HG02588 (cell line): ENCODE data around the gene KAZN.

Source experiments
- ATAC-seq: cut with Tn5 transposase; IDR thresholded peaks from one replicate; pipeline ENCODE4 v1.9.1; 2021; ENCODE audit warnings: mild to moderate bottlenecking, moderate library complexity; ENCODE audit not compliant: unreplicated experiment

The KAZN gene

GRCh38 chr1:14784790-14785773, 186.6 kb downstream of the KAZN start:
- no peak for ATAC-seq

- ATAC-seq, result no peak
Measured at GRCh38 chr1:14786109-14786675, 187.7 kb downstream of the KAZN start.

DNA sequence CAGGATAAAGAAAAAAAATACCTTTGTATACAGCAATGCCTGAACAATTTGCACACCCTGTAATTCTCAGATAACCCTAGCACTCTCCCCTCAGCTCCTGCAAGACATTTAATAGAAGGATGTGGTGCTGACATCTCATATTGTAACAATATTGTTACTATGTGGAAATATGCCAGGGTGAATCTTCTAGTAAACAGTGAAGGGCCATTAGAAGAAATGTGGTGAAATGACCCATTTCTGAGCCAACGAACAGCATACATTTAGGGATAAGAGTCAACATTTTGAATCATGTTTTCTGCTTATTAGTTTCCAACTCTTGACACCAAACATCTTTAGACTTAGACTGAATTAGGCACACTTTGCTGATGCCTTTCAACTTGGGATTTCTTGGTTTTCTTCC, 188.2 kb downstream of the KAZN start:
- ATAC-seq, result no peak

GRCh38 chr1:14787604-14788003, 189.1 kb downstream of the KAZN start:
- ATAC-seq, result no peak

- ATAC-seq, result no peak
Measured at GRCh38 chr1:14788080-14788479, 189.6 kb downstream of the KAZN start.

DNA sequence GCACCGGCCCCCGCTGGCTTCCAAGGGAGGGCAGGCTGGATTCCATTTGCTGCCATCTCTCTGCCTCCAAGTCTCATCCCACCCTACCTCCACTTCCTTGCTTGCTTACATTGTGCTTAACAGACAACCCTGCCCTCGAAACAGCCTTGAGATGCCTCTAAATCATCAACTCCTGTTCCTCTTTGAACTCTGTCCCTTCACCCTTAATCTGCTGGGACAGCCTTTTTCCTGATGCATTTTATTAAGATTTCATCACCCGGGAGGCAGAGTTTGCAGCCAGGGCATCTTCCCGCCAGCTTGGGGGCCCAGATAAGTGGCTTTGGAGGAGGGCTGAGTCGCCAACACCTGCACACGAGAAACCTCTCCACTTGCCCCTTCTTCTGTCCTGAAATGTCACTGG, 192.5 kb downstream of the KAZN start:
- no peak for ATAC-seq

- no peak for ATAC-seq
Measured at GRCh38 chr1:14791654-14792053, 193.2 kb downstream of the KAZN start.

GRCh38 chr1:14794136-14794768, 195.8 kb downstream of the KAZN start:
- ATAC-seq, result no peak

GRCh38 chr1:14794906-14795305, 196.4 kb downstream of the KAZN start:
- ATAC-seq, result no peak

DNA sequence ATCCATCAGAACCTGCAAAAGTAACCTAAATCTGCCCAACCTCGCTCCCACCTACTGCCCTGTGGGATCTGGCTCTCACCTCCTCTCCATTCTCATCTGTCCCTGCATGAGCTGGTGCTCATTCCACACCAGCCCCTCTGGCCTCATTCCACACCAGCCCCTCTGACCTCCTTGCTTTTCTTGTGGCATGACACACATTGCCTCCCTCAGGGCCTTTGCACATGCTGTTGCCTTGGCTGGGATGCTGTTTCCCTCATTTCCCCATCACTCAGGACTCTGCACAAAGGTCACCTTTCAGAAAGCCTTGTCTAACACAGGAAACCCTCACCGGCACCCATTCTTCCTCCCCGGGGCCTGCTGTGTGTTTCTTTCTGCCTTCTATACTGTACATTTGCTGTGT, 197.1 kb downstream of the KAZN start:
- ATAC-seq, result no peak

DNA sequence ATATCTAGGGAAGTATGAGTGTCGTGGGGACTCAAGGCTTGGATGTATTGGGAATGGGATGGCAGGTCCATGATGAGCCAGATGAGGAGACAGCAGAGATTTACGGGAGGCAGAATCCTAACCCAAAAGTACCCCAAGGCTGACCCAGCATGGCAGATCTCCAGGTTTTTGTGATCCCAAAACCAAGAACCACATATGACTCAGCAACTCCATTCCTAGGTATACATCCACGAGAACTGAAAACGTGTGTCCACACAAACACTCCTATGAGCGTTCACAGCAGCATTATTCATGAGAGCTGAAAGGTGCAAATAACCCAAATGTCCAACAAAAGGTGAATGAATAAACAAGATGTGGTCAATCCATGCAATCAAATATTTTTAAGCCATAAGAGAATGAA, 201.5 kb downstream of the KAZN start:
- no peak for ATAC-seq

GRCh38 chr1:14800500-14801076, 202.1 kb downstream of the KAZN start:
- ATAC-seq, result no peak

DNA sequence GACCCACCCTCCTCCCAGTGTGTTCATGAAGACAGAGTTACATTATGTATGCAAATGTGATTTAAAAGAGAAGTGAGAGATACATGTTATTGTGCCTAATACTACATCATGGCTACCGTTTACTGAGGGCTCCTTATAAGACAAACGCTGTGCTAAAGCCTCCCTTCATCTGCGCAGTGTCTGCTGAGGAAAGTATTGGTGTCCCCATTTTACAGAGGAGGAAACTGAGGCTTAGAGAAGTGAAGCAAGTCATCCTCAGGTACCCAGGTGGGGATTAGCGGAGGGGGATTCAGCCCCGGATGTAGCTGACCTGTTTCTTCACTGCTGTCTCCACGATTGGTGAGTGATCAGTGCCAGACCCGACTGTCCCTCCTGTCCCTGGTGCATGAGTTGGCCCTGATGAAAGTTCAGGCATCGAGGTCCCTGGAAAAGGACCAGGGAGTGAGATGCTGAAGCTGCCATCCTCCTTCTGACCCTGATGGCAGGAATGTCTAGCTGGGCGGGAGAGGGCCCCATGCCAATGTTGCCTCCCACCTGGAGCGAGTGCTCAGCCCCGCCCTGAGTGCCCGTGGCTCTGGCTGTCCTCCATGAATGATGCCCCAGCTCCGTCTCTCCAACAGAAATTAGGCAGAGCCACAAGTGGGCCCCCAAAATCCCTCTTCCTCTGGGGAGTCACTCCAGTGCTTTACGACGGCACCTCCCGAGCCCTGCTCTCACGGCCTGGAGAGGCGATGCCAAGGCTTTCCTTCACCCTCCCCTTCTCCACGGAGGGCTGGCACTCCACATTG, 204.7 kb downstream of the KAZN start:
- no peak for ATAC-seq

DNA sequence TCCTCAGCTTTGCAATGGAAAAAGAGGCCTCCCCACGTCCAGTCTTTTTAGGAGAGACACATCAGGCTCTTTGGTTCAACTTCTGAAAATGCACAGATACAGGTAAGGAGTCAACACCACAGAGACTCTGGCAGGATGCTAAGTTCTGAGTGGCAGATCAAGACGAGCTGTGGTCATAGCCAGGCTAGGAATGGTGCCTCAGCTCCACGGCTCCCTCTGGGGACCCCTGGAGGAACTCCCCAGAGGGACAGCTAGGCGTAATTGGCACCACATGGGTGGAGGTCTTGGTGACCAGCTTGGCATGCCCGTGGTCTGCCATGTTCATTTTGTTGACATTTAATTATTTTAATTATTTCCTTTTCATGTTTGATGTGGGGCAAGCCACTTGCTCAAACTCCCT, 206.1 kb downstream of the KAZN start:
- no peak for ATAC-seq

DNA sequence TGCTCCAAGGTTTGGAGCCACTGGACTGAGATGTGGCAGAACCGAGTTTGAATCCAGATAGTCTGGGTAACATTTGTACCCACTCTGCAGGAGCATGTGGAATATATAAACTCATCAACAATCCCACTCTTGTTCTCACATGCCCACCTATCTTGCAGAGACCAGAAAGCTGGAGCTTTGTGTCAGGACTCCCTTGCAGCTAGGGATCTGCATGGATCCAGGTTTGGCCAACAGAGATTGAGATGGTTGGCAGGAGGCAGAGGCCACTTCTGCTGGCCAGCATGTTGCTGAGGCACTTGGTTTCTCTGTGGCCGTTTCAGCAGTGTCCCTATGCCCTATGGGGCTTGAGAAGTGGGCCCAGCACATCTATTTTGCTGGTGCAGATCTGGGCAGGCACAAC, 208.3 kb downstream of the KAZN start:
- ATAC-seq, result no peak

GRCh38 chr1:14808768-14809167, 210.3 kb downstream of the KAZN start:
- ATAC-seq, result no peak

DNA sequence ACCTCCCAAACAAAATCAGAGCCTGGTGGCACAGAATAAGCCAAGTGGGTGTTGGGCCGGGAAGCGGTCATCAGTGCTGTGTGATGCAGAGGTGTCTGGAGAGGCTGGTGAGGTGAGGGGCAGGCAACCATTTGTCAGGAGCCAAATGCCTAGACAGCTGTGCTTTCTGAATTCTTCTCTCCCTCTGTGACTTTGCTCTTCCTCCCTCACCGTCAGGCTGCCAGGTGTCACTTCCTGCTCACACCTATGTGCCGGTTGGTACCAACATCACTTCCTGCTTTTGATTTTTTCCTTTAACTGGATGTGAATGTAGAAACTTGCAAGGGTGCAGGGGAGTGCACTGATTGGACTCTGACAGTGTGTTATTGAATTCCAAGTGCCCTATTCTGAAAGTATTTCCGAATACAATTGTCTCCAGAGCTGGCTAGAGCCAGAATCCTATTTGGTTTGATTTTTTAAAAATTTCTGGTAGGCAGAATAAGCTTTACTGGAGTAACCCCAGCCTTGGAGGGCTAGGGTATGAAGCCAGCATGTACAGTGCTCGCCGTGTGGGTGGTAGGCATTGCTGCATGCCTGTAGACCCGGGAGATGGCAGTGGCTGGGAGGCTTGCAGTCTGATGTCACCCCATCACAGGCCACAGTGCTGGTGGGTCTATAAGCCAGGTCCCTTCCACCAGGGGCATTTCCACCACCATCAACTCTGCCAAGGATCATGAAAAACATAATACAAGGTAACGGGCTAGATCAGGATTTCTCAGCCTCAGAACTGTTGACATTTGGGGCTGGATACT, 210.9 kb downstream of the KAZN start:
- ATAC-seq, result no peak

DNA sequence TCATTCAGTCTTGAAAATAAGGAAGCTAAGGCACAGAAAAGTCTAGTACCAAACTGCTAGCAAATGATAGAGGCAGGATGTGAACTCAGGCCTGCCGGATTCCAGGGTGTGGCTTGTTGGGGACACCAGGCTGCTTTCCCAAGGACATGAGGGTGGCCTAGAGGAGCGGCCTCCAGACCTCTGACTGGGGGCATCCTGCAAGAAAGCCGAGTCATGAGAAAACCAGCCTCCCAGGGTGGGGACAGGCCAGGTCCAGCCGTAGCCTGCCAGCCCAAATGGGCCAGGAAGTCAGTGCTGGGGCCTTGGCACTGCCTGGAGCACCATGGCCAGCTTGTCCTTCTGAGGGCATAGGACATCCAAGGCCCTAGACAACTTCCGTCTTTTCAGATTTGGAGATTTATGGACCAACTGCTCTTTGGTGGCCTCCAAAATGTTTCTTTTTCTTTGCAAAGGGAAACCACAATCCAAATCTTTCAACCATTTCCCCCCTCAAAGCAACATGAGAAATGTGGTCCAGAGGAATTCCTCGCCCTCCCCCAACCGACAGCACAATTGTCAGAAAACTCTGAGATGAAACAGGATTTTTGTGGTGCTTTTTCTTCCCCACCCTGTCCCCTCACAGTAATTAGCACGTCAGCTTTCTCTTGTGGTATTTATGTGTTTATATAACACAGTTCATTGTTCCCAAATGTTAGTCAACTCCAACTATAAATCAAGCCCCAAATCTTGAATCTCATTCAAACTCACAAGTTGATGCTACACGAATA, 212.3 kb downstream of the KAZN start:
- no peak for ATAC-seq

DNA sequence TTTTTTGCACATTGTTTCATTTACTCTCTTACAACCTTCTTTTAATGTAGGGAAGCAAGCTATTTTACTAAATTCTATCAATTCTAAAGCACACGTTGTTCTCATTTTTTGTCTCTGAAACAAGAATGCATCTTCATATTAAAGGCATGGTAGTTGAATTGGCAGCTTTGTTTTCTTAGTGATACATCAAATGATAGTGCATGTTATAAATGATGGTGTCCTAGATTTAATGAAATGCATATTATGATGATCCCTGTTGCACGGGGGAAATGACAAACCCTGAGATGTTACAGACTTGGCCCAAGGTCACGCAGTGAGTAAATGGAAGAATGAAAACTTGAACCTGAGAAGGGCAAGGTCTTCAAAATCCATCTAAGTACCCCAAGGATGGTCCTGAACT, 213.1 kb downstream of the KAZN start:
- no peak for ATAC-seq
